SU-DHL-6 (cell line): ENCODE data around the gene COL17A1.

Source experiments
- CTCF ChIP-seq: fragments of 200-600 bp; sonication (generic); IDR thresholded peaks from one replicate; pipeline ENCODE4 v1.5.1; 2017; ENCODE audit warnings: antibody characterized with exemption, mild to moderate bottlenecking, low read length, moderate library complexity; ENCODE audit not compliant: insufficient read depth, poor library complexity, severe bottlenecking
- EZH2phosphoT487 ChIP-seq: fragments of 200-600 bp; sonication (generic), shearing (Covaris generic); conservative IDR thresholded peaks from 2 replicates; pipeline ENCODE4 v1.6.1; 2018; ENCODE audit warnings: mild to moderate bottlenecking, antibody characterized with exemption, low read length, moderate library complexity, mixed read lengths

GRCh38 chr10:104061196-104061595 lies 24.5 kb downstream of the COL17A1 start:
- no peak for TF ChIP-seq CTCF
- TF ChIP-seq EZH2phosphoT487: no peak
